Activated CD8-positive, alpha-beta memory T cell treated with anti-CD3 and anti-CD28 coated beads for 36 hours (primary cell): ENCODE data around the gene ZFAND3. TPM values are rescaled to one million over a fixed set of nuclear protein-coding genes. Genes with fewer than 3 reads are reported as not detected.

ENCODE experiments used
- CTCF ChIA-PET: fragments of 350-600 bp; sonication (Branson Sonifier 250); formaldehyde crosslinking; loops from one replicate; lab custom pipeline; 2021; ENCODE audit warnings: antibody characterized with exemption; lab: Charles Lee
- POLR2A ChIA-PET: fragments of 350-600 bp; sonication (Branson Sonifier 250); formaldehyde crosslinking; loops from one replicate; lab custom pipeline; 2021; ENCODE audit warnings: antibody characterized with exemption; lab: Charles Lee
- total RNA-seq, 2 experiments: library from RNA; stranded (reverse); gene quantifications; one replicate each; pipeline ENCODE4 v1.2.3, GENCODE V29; 2021

The ZFAND3 gene
- total RNA-seq, 2 experiments from 2014 or later, result 29.3 TPM

- POLR2A ChIA-PET, result no interaction called here
- CTCF ChIA-PET, result no interaction called here
Measured at GRCh38 chr6:38161331-38161730, 341.8 kb downstream of the ZFAND3 start.

- POLR2A ChIA-PET, result no interaction called here
- CTCF ChIA-PET, result no interaction called here
Measured at GRCh38 chr6:38161754-38162492, 342.4 kb downstream of the ZFAND3 start.

- ChIA-PET POLR2A (no interaction called here), CTCF (no interaction called here)
Measured at GRCh38 chr6:38162493-38163185, 343.1 kb downstream of the ZFAND3 start.

- POLR2A ChIA-PET, result no interaction called here
- CTCF ChIA-PET, result no interaction called here
Measured at GRCh38 chr6:38163186-38164130, 343.9 kb downstream of the ZFAND3 start.

GRCh38 chr6:38164131-38164481 lies 344.6 kb downstream of the ZFAND3 start:
- CTCF ChIA-PET, result no interaction called here
- POLR2A ChIA-PET, result no interaction called here

- POLR2A ChIA-PET, result no interaction called here
- CTCF ChIA-PET, result no interaction called here
Measured at GRCh38 chr6:38164671-38165108, 345.2 kb downstream of the ZFAND3 start.

GRCh38 chr6:38166411-38167240 lies 347.1 kb downstream of the ZFAND3 start:
- ChIA-PET CTCF (no interaction called here), POLR2A (no interaction called here)

- CTCF ChIA-PET, result no interaction called here
- POLR2A ChIA-PET, result no interaction called here
Measured at GRCh38 chr6:38167598-38167997, 348.1 kb downstream of the ZFAND3 start.

GRCh38 chr6:38168126-38168525 lies 348.6 kb downstream of the ZFAND3 start:
- CTCF ChIA-PET, result no interaction called here
- POLR2A ChIA-PET, result no interaction called here

- POLR2A ChIA-PET, result no interaction called here
- CTCF ChIA-PET, result no interaction called here
Measured at GRCh38 chr6:38168699-38169098, 349.2 kb downstream of the ZFAND3 start.

- CTCF ChIA-PET, result no interaction called here
- POLR2A ChIA-PET, result no interaction called here
Measured at GRCh38 chr6:38169221-38169976, 349.9 kb downstream of the ZFAND3 start.

GRCh38 chr6:38169977-38170526 lies 350.5 kb downstream of the ZFAND3 start:
- CTCF ChIA-PET, result no interaction called here

GRCh38 chr6:38170666-38171355 lies 351.3 kb downstream of the ZFAND3 start:
- CTCF ChIA-PET, result no interaction called here
- POLR2A ChIA-PET, result no interaction called here

More at GRCh38 chr6:38169977-38170526, 350.5 kb downstream of the ZFAND3 start:
- POLR2A ChIA-PET, result no interaction called here

- ChIA-PET CTCF (no interaction called here), POLR2A (no interaction called here)
Measured at GRCh38 chr6:38171997-38172738, 352.6 kb downstream of the ZFAND3 start.

- POLR2A ChIA-PET, result no interaction called here
- CTCF ChIA-PET, result no interaction called here
Measured at GRCh38 chr6:38172739-38173410, 353.3 kb downstream of the ZFAND3 start.

GRCh38 chr6:38173909-38174308 lies 354.4 kb downstream of the ZFAND3 start:
- POLR2A ChIA-PET, result no interaction called here
- CTCF ChIA-PET, result no interaction called here

- POLR2A ChIA-PET, result no interaction called here
- CTCF ChIA-PET, result no interaction called here
Measured at GRCh38 chr6:38174315-38174714, 354.8 kb downstream of the ZFAND3 start.
